GM23248 (cell line): ENCODE results near the gene RFWD3. TPM values are rescaled to one million over a fixed set of nuclear protein-coding genes. Genes with fewer than 3 reads are reported as not detected.

ENCODE experiments used
- DNase-seq: peaks from one replicate; pipeline ENCODE4 v3.0.0-alpha.2; 2015
- H2AFZ ChIP-seq: fragments of 200-600 bp; sonication (generic); 2 replicates; pipeline ENCODE4 v1.6.1; 2016; ENCODE audit warnings: antibody characterized with exemption
- H3F3A ChIP-seq: fragments of 200-600 bp; sonication (generic); 2 replicates; pipeline ENCODE4 v1.6.1; 2016; ENCODE audit warnings: mild to moderate bottlenecking, antibody characterized with exemption, mixed run types; ENCODE audit not compliant: insufficient read depth
- H3K27ac ChIP-seq: fragments of 200-600 bp; sonication (generic); 2 replicates; pipeline ENCODE4 v1.5.1; 2016; ENCODE audit warnings: mild to moderate bottlenecking
- H3K27me3 ChIP-seq: fragments of 200-600 bp; sonication (generic); replicated peaks from 2 replicates; pipeline ENCODE4 v1.6.1; 2016; ENCODE audit warnings: mild to moderate bottlenecking; ENCODE audit not compliant: insufficient read depth
- H3K36me3 ChIP-seq: fragments of 200-600 bp; sonication (generic); 2 replicates; pipeline ENCODE4 v1.6.1; 2016; ENCODE audit warnings: low read depth, mild to moderate bottlenecking
- H3K4me1 ChIP-seq: fragments of 200-600 bp; sonication (generic); 2 replicates; pipeline ENCODE4 v1.6.1; 2016; ENCODE audit warnings: mild to moderate bottlenecking; ENCODE audit not compliant: insufficient read depth
- H3K4me2 ChIP-seq: fragments of 200-600 bp; sonication (generic); one replicate; pipeline ENCODE4 v1.6.1; 2016; ENCODE audit warnings: mild to moderate bottlenecking; ENCODE audit not compliant: unreplicated experiment
- H3K4me3 ChIP-seq: fragments of 200-600 bp; sonication (generic); 2 replicates; pipeline ENCODE4 v1.5.1; 2016; ENCODE audit warnings: mild to moderate bottlenecking
- H3K79me2 ChIP-seq: fragments of 200-600 bp; sonication (generic); 2 replicates; pipeline ENCODE4 v1.6.1; 2016; ENCODE audit warnings: mild to moderate bottlenecking; ENCODE audit not compliant: insufficient read depth
- H3K9ac ChIP-seq: fragments of 200-600 bp; sonication (generic); 2 replicates; pipeline ENCODE4 v1.6.1; 2016; ENCODE audit warnings: mild to moderate bottlenecking
- H3K9me2 ChIP-seq: fragments of 200-600 bp; sonication (generic); 2 replicates; pipeline ENCODE4 v1.6.1; 2016; ENCODE audit warnings: mixed run types, mild to moderate bottlenecking, moderate library complexity; ENCODE audit not compliant: insufficient read depth
- H3K9me3 ChIP-seq: fragments of 200-600 bp; sonication (generic); one replicate; pipeline ENCODE4 v1.6.1; 2017; ENCODE audit warnings: low read depth
- H4K20me1 ChIP-seq: fragments of 200-600 bp; sonication (generic); 2 replicates; pipeline ENCODE4 v1.6.0; 2016; ENCODE audit not compliant: insufficient read depth
- EZH2 ChIP-seq: fragments of 200-600 bp; sonication (generic); IDR thresholded peaks from 2 replicates; pipeline ENCODE4 v1.6.1; 2018; ENCODE audit warnings: antibody characterized with exemption, mild to moderate bottlenecking; ENCODE audit not compliant: insufficient read depth, poor library complexity, severe bottlenecking
- EZH2phosphoT487 ChIP-seq: fragments of 200-600 bp; sonication (generic); IDR thresholded peaks from 2 replicates; pipeline ENCODE4 v1.6.1; 2018; ENCODE audit warnings: antibody characterized with exemption, moderate library complexity, mild to moderate bottlenecking, low read depth; ENCODE audit not compliant: insufficient read depth
- WGBS, 2 experiments: methylation state at CpG; one replicate each; pipeline ENCODE4 v1.1.6; 2015 to 2017; ENCODE audit warnings: low lambda C conversion rate in 2 of 2, low coverage in 1 of 2; ENCODE audit errors: missing lambda C conversion rate in 2 of 2; 5-methylcytosine and 5-hydroxymethylcytosine counted together
- in situ Hi-C: fragments of 300-500 bp; cut with MboI; formaldehyde crosslinking; loops from 2 replicates; pipeline ENCODE4 v1.15.0; 2020
- polyA plus RNA-seq: library from polyadenylated mRNA; unstranded; fragments of >200 nt; fragmentation: Nextera tagmentation; extraction: Ambion mirVana; gene quantifications from 2 replicates; pipeline ENCODE4 v1.2.1, GENCODE V29; 2016
- total RNA-seq: library from RNA; depleted of rRNA; stranded (reverse); fragments of >200 nt; shearing (Covaris generic); gene quantifications from 2 replicates; pipeline ENCODE4 v1.2.3, GENCODE V29; 2014

The RFWD3 gene
- total and polyA plus RNA-seq, 2 experiments from 2014 or later = 8.8 to 18.5 TPM

DNA sequence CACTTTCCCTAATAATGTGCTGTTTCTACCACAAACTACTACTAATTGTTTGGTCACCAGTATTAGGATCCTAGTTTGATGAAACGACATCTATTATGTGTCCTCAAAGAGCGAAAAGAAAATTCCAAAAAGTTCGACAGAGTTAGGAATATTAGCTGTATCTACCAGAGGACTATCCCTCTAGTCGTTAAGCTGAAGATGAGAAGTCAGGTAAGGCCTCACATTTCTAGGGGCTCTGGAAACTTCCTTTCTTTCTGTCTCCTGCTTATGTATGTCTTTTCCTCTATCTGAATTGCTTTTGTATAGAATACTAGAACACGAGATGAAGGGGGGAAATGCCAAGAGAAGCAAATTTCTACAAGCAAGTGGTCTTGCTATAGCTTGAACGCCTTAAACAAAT, 61.3 kb downstream of the RFWD3 start:
- Histone ChIP-seq H2AFZ (no peak overlapping the region), H3K9me3 (no peaks in the 10 kb centered on the region), H3K79me2 (peaks cover 64% of the 10 kb centered on the region), H3K9ac (peak overlapping the region; percentile 97), H3K27ac (peak overlapping the region; percentile 94), H4K20me1 (peaks cover 15% of the 10 kb centered on the region; the same call in 1 of the 2 replicates), H3K36me3 (no peaks in the 10 kb centered on the region), H3K9me2 (no peaks in the 10 kb centered on the region), H3K4me2 (peak overlapping the region; percentile 89), H3K4me1 (peaks cover 25% of the 10 kb centered on the region), H3K4me3 (peak overlapping the region; percentile 93), H3F3A (peaks cover 23% of the 10 kb centered on the region), H3K27me3 (no peaks in the 10 kb centered on the region)
- WGBS, 2 experiments = 2% methylated on average over 6 of the region's 6 CpGs
- DNase-seq = peak; percentile 26
- in situ Hi-C loops = loop anchor here (25.0 kb wide), 1 partner anchor 293 kb away; no protein-coding TSS in a partner anchor
- TF ChIP-seq EZH2 (no peak), EZH2phosphoT487 (no peak)

DNA sequence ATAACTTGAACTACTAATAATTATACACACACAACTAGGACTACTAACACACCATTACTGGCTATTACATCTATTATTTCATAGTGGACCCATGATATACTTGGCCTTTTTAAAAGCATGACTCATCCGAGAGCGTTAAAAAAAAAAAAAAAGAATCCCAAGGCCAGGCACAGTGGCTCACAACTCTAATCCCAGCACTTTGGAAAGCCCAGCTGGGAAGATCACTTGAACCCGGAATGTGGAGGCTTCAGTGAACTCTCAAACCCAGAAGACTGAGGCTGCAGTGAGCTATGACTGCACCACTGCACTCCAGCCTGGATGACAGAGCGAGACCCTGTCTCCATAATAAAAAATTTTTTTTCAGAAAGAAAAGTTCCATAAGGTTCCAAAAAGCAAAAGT, 62.8 kb downstream of the RFWD3 start:
- peak overlapping the region; percentile 89 for H3K4me2 ChIP-seq
- H3K4me1 ChIP-seq = peaks cover 25% of the 10 kb centered on the region
- H3F3A ChIP-seq = peaks cover 23% of the 10 kb centered on the region
- peaks cover 18% of the 10 kb centered on the region for H4K20me1 ChIP-seq
- peak overlapping the region; percentile 93; the same call in 1 of the 2 replicates for H3K4me3 ChIP-seq
- DNase-seq = peak; percentile 36
- H3K36me3 ChIP-seq = no peaks in the 10 kb centered on the region
- 0 out of 2 replicates have a peak overlapping the region, but pooled peaks have one; percentile 18 for H3K9ac ChIP-seq
- 46 to 57% methylated on average over 4 of the region's 4 CpGs for whole genome bisulfite sequencing, 2 experiments
- no peak overlapping the region for H3K27ac ChIP-seq
- in situ Hi-C loops = loop anchor here (25.0 kb wide), 1 partner anchor 292 kb away; no protein-coding TSS in a partner anchor
- no peaks in the 10 kb centered on the region for H3K27me3 ChIP-seq
- H2AFZ ChIP-seq = no peak overlapping the region
- no peaks in the 10 kb centered on the region for H3K9me3 ChIP-seq
- TF ChIP-seq EZH2phosphoT487 = no peak
- TF ChIP-seq EZH2 = no peak
- no peaks in the 10 kb centered on the region for H3K9me2 ChIP-seq
- peaks cover 78% of the 10 kb centered on the region for H3K79me2 ChIP-seq

DNA sequence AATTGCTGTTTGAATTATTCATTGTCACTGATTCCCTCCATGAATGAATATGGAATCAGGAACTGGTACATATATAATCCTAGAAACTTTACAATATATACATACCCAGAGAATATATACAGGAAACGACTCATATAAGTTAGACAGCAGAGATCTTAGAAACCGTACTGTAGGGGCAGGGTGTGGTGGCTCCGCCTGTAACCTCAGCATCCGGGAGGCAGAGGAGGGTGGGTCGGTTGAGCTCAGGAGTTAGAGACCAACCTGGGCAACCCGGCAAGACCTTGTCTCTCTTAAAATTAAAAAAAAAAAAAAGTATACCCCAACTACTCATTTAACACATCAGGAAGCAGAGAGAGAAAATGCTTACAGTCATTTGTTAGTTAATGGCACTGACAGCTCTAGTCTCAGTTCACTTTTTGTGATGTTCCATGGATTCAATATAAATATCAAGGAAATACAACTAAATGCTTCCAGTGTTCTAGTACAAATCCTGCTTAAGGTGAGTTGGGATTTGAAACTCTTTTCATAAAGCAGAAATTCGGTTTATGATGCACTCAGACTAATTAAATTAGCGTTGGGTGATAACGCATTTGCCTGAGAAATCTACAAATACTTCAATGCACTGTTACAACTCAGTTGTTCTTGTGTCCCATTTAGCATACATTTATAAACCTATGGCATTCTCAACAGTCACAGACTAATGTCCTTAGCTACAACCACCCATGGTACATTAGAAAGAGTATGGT, 65.4 kb downstream of the RFWD3 start:
- Histone ChIP-seq H3K4me1 (peaks cover 16% of the 10 kb centered on the region), H3F3A (peaks cover 13% of the 10 kb centered on the region; the same call in 1 of the 2 replicates), H3K4me2 (no peak overlapping the region), H3K27me3 (no peaks in the 10 kb centered on the region), H3K4me3 (no peak overlapping the region), H3K79me2 (peaks cover 100% of the 10 kb centered on the region), H3K9ac (no peak overlapping the region), H2AFZ (no peak overlapping the region), H3K27ac (no peak overlapping the region), H4K20me1 (peaks cover 18% of the 10 kb centered on the region), H3K9me2 (no peaks in the 10 kb centered on the region), H3K36me3 (no peaks in the 10 kb centered on the region), H3K9me3 (no peaks in the 10 kb centered on the region)
- no peak for TF ChIP-seq EZH2
- no peak for TF ChIP-seq EZH2phosphoT487
- DNase-seq = no peak
- in situ Hi-C loops = loop anchor here (25.0 kb wide), 1 partner anchor 289 kb away; no protein-coding TSS in a partner anchor
- WGBS, 2 experiments = 73 to 78% methylated on average over 9 of the region's 9 CpGs

DNA sequence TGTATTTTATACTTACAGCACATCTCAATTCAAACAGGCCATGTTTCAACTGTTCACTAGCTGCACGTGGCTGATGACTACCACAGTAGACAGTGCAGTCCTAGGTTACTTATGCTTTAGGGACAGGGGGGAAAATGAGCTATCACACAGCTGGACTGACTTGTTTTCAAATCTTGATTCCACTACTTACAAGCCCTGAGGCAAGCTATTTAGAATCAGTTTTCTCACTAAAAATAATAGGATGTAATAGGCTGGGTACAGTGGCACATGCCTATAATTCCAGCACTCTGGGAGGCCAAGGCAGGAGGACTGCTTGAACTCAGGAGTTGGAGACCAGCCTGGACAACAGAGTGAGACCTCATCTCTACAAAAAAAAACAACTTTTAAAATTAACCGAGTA, 70.1 kb downstream of the RFWD3 start:
- Histone ChIP-seq H3K27ac (no peak overlapping the region), H2AFZ (no peak overlapping the region), H3K4me3 (no peak overlapping the region), H3K9me2 (no peaks in the 10 kb centered on the region), H3K79me2 (peaks cover 100% of the 10 kb centered on the region), H3F3A (no peaks in the 10 kb centered on the region), H3K36me3 (no peaks in the 10 kb centered on the region), H3K9me3 (no peaks in the 10 kb centered on the region), H3K4me1 (peaks cover 11% of the 10 kb centered on the region), H3K4me2 (no peak overlapping the region), H3K27me3 (no peaks in the 10 kb centered on the region), H4K20me1 (peaks cover 11% of the 10 kb centered on the region), H3K9ac (no peak overlapping the region)
- DNase-seq = no peak
- in situ Hi-C loops = no loop called here
- 93 to 95% methylated on average over 2 of the region's 2 CpGs for WGBS, 2 experiments
- no peak for TF ChIP-seq EZH2
- TF ChIP-seq EZH2phosphoT487 = no peak
